ENCODE measurements around the gene TFF2.

Gene TFF2

GRCh38 chr21:42365770-42366169 is 15.0 kb upstream of the TFF2 start:
- DNase-seq: no peak

- no peak for DNase-seq
Observed at GRCh38 chr21:42364304-42364865, 13.6 kb upstream of the TFF2 start.

GRCh38 chr21:42363312-42363711 is 12.5 kb upstream of the TFF2 start:
- no peak for DNase-seq

GRCh38 chr21:42362700-42363099 is 11.9 kb upstream of the TFF2 start:
- DNase-seq: no peak

GRCh38 chr21:42362198-42362597 is 11.4 kb upstream of the TFF2 start:
- DNase-seq: no peak

GRCh38 chr21:42361286-42361685 is 10.5 kb upstream of the TFF2 start:
- DNase-seq: no peak

GRCh38 chr21:42360317-42360716 is 9.5 kb upstream of the TFF2 start:
- DNase-seq: peak; percentile 28

- DNase-seq: no peak
Observed at GRCh38 chr21:42358937-42359336, 8.1 kb upstream of the TFF2 start.

- DNase-seq: no peak
Observed at GRCh38 chr21:42358261-42358660, 7.5 kb upstream of the TFF2 start.

GRCh38 chr21:42357307-42357706 is 6.5 kb upstream of the TFF2 start:
- no peak for DNase-seq

GRCh38 chr21:42356650-42357049 is 5.9 kb upstream of the TFF2 start:
- DNase-seq: no peak

- no peak for DNase-seq
Observed at GRCh38 chr21:42356046-42356445, 5.3 kb upstream of the TFF2 start.

- DNase-seq: no peak
Observed at GRCh38 chr21:42353623-42354022, 2.8 kb upstream of the TFF2 start.

GRCh38 chr21:42352441-42353095 is 1.8 kb upstream of the TFF2 start:
- no peak for DNase-seq

- no peak for DNase-seq
Observed at GRCh38 chr21:42351626-42352440, 1.0 kb upstream of the TFF2 start.

GRCh38 chr21:42350318-42350910 is 380 bp downstream of the TFF2 start:
- DNase-seq: no peak

- no peak for DNase-seq
Observed at GRCh38 chr21:42349420-42350317, 1.1 kb downstream of the TFF2 start.

GRCh38 chr21:42348762-42349161 is 2.0 kb downstream of the TFF2 start:
- no peak for DNase-seq

- DNase-seq: no peak
Observed at GRCh38 chr21:42347601-42348327, 3.0 kb downstream of the TFF2 start.

GRCh38 chr21:42346866-42347600 is 3.8 kb downstream of the TFF2 start:
- no peak for DNase-seq

GRCh38 chr21:42346441-42346840 is 4.4 kb downstream of the TFF2 start:
- no peak for DNase-seq
